ENCODE results near the gene CPLANE2.
"Not testable (repeated sequence)": the region's sequence is repeated elsewhere in the genome, so short reads cannot be mapped to it uniquely, and the experiment has no call there.

CPLANE2 gene

GRCh38 chr1:16229976-16230740 is 6.8 kb downstream of the CPLANE2 start:
- DNase-seq (ENCODE audit: low spot score) = no peak

GRCh38 chr1:16226490-16227179 is 10.3 kb downstream of the CPLANE2 start:
- no peak for DNase-seq (ENCODE audit: low spot score)

GRCh38 chr1:16226129-16226489 is 10.9 kb downstream of the CPLANE2 start:
- DNase-seq (ENCODE audit: low spot score) = no peak

GRCh38 chr1:16224472-16224871 is 12.5 kb downstream of the CPLANE2 start:
- DNase-seq (ENCODE audit: low spot score) = no peak

GRCh38 chr1:16222716-16223115 is 14.3 kb downstream of the CPLANE2 start:
- DNase-seq (ENCODE audit: low spot score) = not testable (repeated sequence)

GRCh38 chr1:16221499-16221898 is 15.5 kb downstream of the CPLANE2 start:
- no peak for DNase-seq (ENCODE audit: low spot score)

GRCh38 chr1:16219968-16220500 is 16.9 kb downstream of the CPLANE2 start:
- DNase-seq (ENCODE audit: low spot score) = no peak

- no peak for DNase-seq (ENCODE audit: low spot score)
Measured at GRCh38 chr1:16218674-16219071, 18.3 kb downstream of the CPLANE2 start.

GRCh38 chr1:16218014-16218673 is 18.8 kb downstream of the CPLANE2 start:
- no peak for DNase-seq (ENCODE audit: low spot score)

GRCh38 chr1:16217061-16217785 is 19.8 kb downstream of the CPLANE2 start:
- DNase-seq (ENCODE audit: low spot score) = peak; percentile 96

- DNase-seq (ENCODE audit: low spot score) = peak; percentile 85
Measured at GRCh38 chr1:16215882-16216753, 20.9 kb downstream of the CPLANE2 start.

GRCh38 chr1:16215240-16215639 is 21.7 kb downstream of the CPLANE2 start:
- DNase-seq (ENCODE audit: low spot score) = not testable (repeated sequence)

GRCh38 chr1:16213544-16213943 is 23.4 kb downstream of the CPLANE2 start:
- not testable (repeated sequence) for DNase-seq (ENCODE audit: low spot score)

- DNase-seq (ENCODE audit: low spot score) = no peak
Measured at GRCh38 chr1:16213013-16213412, 24.0 kb downstream of the CPLANE2 start.

GRCh38 chr1:16212251-16212961 is 24.6 kb downstream of the CPLANE2 start, which contains the start of gene ARHGEF19:
ARHGEF19 (minus strand) TSS chr1:16212652; CDS start chr1:16209054, 3,598 bp downstream.
- no peak for DNase-seq (ENCODE audit: low spot score)

- no peak for DNase-seq (ENCODE audit: low spot score)
Measured at GRCh38 chr1:16211824-16212223, 25.2 kb downstream of the CPLANE2 start.

- DNase-seq (ENCODE audit: low spot score) = no peak
Measured at GRCh38 chr1:16210581-16210980, 26.4 kb downstream of the CPLANE2 start.

- DNase-seq (ENCODE audit: low spot score) = no peak
Measured at GRCh38 chr1:16209847-16210407, 27.1 kb downstream of the CPLANE2 start.

- DNase-seq (ENCODE audit: low spot score) = no peak
Measured at GRCh38 chr1:16209132-16209846, 27.7 kb downstream of the CPLANE2 start.
